Ascending aorta (tissue), 2 donors: Measurements from ENCODE around the gene RASSF5. TPM values are rescaled to one million over a fixed set of nuclear protein-coding genes. Genes with fewer than 3 reads are reported as not detected.

Experiments used
- DNase-seq, 2 donors: peaks; one replicate each; pipeline ENCODE4 v3.0.0-alpha.2; 2019; ENCODE audit warnings: low spot score in 2 of 2
- H3K27ac ChIP-seq, 2 donors: fragments of 200-600 bp; sonication (generic); one replicate each; pipeline ENCODE4 v1.5.1; 2016 to 2017; ENCODE audit warnings: mild to moderate bottlenecking in 1 of 2
- H3K27me3 ChIP-seq: fragments of 200-600 bp; sonication (generic); one replicate; pipeline ENCODE4 v1.5.1; 2017
- H3K36me3 ChIP-seq, 2 donors: fragments of 200-600 bp; sonication (generic); one replicate each; pipeline ENCODE4 v1.5.1; 2016
- H3K4me1 ChIP-seq, 2 donors: fragments of 200-600 bp; sonication (generic); one replicate each; pipeline ENCODE4 v1.5.1; 2016 to 2017; ENCODE audit warnings: mild to moderate bottlenecking in 1 of 2
- H3K4me3 ChIP-seq, 2 donors: fragments of 200-600 bp; sonication (generic); one replicate each; pipeline ENCODE4 v1.5.1; 2016 to 2017; ENCODE audit warnings: mild to moderate bottlenecking in 1 of 2
- H3K9me3 ChIP-seq, 2 donors: fragments of 200-600 bp; sonication (generic); one replicate each; pipeline ENCODE4 v1.5.1; 2016
- intact Hi-C: fragments of 100-400 bp; cut with DNase I; formaldehyde crosslinking; loops from one replicate; pipeline ENCODE4 v1.15.1; 2023
- total RNA-seq: library from RNA; depleted of rRNA; stranded (reverse); fragments of >200 nt; gene quantifications from one replicate; pipeline ENCODE4 v1.1.0, GENCODE V29; 2016
- TF ChIP-seq, protein P1 (sequence below), 3 experiments: fragments of 200-600 bp in 2 of 3; fragments of 450-650 bp in 1 of 3; sonication (generic) in 2 of 3; IDR thresholded peaks; one replicate each; pipeline ENCODE4 v1.5.1; 2016 to 2019; ENCODE audit warnings: antibody characterized with exemption in 3 of 3, mild to moderate bottlenecking in 1 of 3, moderate library complexity in 1 of 3

RASSF5 gene
- total RNA-seq, 1 donor from 2014 or later, result 8.9 TPM

DNA sequence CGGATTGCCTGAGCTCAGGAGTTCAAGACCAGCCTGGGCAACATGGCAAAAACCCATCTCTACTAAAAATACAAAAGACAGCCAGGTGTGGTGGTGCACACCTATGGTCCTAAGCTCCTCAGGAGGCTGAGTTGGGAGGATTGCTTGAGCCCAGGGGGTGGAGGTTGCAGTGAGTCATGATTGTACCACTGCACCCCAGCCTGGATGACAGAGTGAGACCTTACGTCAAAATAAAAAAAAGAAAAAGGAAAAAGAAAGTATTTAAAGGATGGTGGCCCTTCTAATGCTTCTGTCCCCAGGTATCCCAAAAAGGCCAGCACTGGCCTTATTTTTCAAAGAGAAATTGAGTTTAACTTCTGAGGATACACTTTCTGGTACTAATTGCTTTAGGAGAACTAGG, 35.3 kb upstream of the RASSF5 start:
- Histone ChIP-seq H3K27ac (no peak overlapping the region), H3K4me3 (no peak overlapping the region), H3K27me3 (no peaks in the 10 kb centered on the region), H3K9me3 (no peaks in the 10 kb centered on the region), H3K4me1 (peaks cover 7 to 13% of the 10 kb centered on the region in 2 donors), H3K36me3 (no peaks in the 10 kb centered on the region)
- TF ChIP-seq, protein P1, sequence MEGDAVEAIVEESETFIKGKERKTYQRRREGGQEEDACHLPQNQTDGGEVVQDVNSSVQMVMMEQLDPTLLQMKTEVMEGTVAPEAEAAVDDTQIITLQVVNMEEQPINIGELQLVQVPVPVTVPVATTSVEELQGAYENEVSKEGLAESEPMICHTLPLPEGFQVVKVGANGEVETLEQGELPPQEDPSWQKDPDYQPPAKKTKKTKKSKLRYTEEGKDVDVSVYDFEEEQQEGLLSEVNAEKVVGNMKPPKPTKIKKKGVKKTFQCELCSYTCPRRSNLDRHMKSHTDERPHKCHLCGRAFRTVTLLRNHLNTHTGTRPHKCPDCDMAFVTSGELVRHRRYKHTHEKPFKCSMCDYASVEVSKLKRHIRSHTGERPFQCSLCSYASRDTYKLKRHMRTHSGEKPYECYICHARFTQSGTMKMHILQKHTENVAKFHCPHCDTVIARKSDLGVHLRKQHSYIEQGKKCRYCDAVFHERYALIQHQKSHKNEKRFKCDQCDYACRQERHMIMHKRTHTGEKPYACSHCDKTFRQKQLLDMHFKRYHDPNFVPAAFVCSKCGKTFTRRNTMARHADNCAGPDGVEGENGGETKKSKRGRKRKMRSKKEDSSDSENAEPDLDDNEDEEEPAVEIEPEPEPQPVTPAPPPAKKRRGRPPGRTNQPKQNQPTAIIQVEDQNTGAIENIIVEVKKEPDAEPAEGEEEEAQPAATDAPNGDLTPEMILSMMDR (IDR thresholded peaks at IDR 0.05), result no peak
- intact Hi-C loops, result no loop called here
- DNase-seq, result no peak

DNA sequence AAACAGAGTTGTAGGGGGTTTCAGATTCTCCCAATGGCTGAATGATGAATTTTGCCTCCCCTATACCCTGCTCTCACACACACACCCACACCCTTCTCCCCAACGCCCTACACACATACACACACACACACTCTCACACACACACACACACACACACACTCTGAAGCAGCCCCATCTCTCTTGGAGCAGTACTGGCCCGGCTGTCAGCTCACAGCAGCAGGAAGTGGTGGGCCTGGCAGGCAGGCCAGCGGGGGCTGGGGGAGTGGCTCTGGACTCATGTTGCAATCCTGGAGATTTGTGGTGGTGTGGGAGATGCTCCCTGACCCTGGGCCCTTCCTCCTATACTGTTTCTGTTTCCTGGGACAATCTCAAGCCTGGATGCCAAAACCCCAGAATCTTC, 34.9 kb upstream of the RASSF5 start:
- DNase-seq, result no peak
- TF ChIP-seq, protein P1 (IDR thresholded peaks at IDR 0.05), result no peak
- Histone ChIP-seq H3K36me3 (no peaks in the 10 kb centered on the region), H3K9me3 (no peaks in the 10 kb centered on the region), H3K4me3 (no peak overlapping the region), H3K4me1 (peaks cover 7 to 13% of the 10 kb centered on the region in 2 donors), H3K27ac (no peak overlapping the region), H3K27me3 (no peaks in the 10 kb centered on the region)
- intact Hi-C loops, result no loop called here

DNA sequence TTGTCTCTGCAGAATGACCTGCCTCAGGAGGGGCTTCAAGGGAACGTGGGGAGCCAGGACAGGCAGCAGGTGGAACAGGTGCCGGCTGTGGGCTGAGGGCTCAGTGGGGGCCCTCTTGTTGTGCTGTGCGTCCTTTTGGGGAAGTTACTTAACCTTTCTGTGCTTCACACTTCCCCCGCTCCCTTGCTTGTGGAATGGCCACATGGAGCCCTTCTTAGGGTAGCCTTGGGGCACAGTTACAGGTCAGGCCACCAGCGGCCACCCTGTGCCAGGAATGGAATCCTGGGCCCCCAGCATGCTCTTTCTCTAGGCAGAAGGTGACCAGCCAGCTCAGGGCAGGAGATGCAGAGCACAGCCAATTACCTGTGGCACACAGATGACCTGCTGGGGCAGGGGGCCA, 34.4 kb upstream of the RASSF5 start:
- intact Hi-C loops, result no loop called here
- H3K4me1 ChIP-seq, result peaks cover 7 to 13% of the 10 kb centered on the region in 2 donors
- H3K36me3 ChIP-seq, result no peaks in the 10 kb centered on the region
- no peak overlapping the region for H3K4me3 ChIP-seq
- H3K27ac ChIP-seq, result no peak overlapping the region
- no peaks in the 10 kb centered on the region for H3K27me3 ChIP-seq
- TF ChIP-seq, protein P1 (IDR thresholded peaks at IDR 0.05), result no peak
- no peak for DNase-seq
- no peaks in the 10 kb centered on the region for H3K9me3 ChIP-seq

DNA sequence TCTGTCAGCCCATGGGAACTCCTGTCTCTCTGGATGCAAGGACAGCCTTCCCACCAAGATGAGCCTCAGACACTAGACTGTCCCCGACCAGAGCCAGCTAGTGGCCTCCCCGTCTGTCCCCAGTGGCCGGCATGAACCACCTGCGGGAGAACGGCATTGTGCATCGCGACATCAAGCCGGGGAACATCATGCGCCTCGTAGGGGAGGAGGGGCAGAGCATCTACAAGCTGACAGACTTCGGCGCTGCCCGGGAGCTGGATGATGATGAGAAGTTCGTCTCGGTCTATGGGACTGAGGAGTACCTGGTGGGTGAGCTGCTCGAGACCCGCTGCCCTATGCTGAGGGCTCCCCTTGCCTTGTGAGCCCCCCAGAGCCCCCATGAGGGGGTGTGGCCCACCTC, 31.3 kb upstream of the RASSF5 start:
- TF ChIP-seq, protein P1 (IDR thresholded peaks at IDR 0.05), result no peak
- Histone ChIP-seq H3K27me3 (no peaks in the 10 kb centered on the region), H3K4me1 (peaks cover 0 to 3% of the 10 kb centered on the region in 2 donors), H3K36me3 (no peaks in the 10 kb centered on the region), H3K4me3 (no peak overlapping the region), H3K9me3 (no peaks in the 10 kb centered on the region), H3K27ac (no peak overlapping the region)
- intact Hi-C loops, result loop anchor here (5.0 kb wide), 1 partner anchor 436 kb away; no protein-coding TSS in a partner anchor
- DNase-seq, result no peak

DNA sequence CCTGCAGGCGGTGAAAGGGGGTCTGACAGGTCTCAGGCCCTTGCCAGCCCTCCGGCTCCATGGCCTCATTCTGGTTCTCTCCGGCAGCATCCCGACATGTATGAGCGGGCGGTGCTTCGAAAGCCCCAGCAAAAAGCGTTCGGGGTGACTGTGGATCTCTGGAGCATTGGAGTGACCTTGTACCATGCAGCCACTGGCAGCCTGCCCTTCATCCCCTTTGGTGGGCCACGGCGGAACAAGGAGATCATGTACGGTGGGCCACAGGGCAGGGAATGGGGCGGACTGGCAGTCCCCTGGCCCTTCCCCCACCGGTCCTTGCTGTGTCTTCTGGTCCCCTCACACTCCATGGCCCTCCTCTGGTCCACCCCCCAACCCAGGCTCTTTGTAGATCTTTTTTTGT, 30.7 kb upstream of the RASSF5 start:
- TF ChIP-seq, protein P1 (IDR thresholded peaks at IDR 0.05), result no peak
- no peak for DNase-seq
- Histone ChIP-seq H3K27me3 (no peaks in the 10 kb centered on the region), H3K27ac (no peak overlapping the region), H3K4me3 (no peak overlapping the region), H3K4me1 (no peaks in the 10 kb centered on the region), H3K36me3 (no peaks in the 10 kb centered on the region), H3K9me3 (no peaks in the 10 kb centered on the region)
- intact Hi-C loops, result loop anchor here (5.0 kb wide), 1 partner anchor 436 kb away; no protein-coding TSS in a partner anchor

DNA sequence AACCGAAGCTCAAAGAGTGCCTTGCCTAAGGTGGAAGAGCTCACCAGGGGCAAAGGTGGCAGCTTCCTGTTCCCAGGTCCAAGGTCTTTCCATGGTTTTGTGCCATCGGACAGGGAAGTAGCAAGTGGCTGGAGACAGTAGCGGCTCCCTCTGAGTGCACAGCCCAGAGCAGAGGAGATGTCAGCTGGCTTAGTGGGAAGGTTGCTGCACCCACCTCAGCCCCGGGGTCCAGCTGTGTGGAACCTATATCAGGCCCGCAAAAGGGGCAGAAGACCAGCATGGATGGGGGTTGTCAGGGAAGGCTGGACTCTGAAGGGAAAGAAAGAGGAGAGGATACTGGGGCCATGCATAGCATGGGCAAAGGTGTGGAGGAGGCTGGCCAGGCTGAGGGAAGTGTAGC, 30.2 kb upstream of the RASSF5 start:
- Histone ChIP-seq H3K9me3 (no peaks in the 10 kb centered on the region), H3K4me1 (no peaks in the 10 kb centered on the region), H3K27me3 (no peaks in the 10 kb centered on the region), H3K36me3 (no peaks in the 10 kb centered on the region), H3K4me3 (no peak overlapping the region), H3K27ac (no peak overlapping the region)
- no peak for DNase-seq
- TF ChIP-seq, protein P1 (IDR thresholded peaks at IDR 0.05), result no peak
- intact Hi-C loops, result loop anchor here (5.0 kb wide), 1 partner anchor 435 kb away; no protein-coding TSS in a partner anchor
